HL-60 (cell line): Measurements from ENCODE around the gene PWWP2B.

Experiments used
- DNase-seq, 2 experiments: peaks; one replicate each; pipeline ENCODE4 v3.0.0-alpha.2; 2010 to 2020; ENCODE audit warnings: low read depth in 1 of 2, low spot score in 1 of 2
- H3K27ac ChIP-seq: fragments of 250-450 bp; sonication (Bioruptor Pico); replicated peaks from 2 replicates; pipeline ENCODE4 v1.5.1; 2020; ENCODE audit warnings: mild to moderate bottlenecking, moderate library complexity
- H3K27me3 ChIP-seq: fragments of 250-450 bp; sonication (Bioruptor Pico); 2 replicates; pipeline ENCODE4 v1.5.1; 2021; ENCODE audit warnings: mild to moderate bottlenecking, moderate library complexity; ENCODE audit not compliant: insufficient read depth, poor library complexity, severe bottlenecking
- H3K4me3 ChIP-seq: replicated peaks from 2 replicates; pipeline ENCODE4 v1.5.1; 2011; ENCODE audit warnings: mild to moderate bottlenecking, control low read depth, low read length; ENCODE audit not compliant: insufficient read depth
- CTCF ChIP-seq: IDR thresholded peaks from one replicate; pipeline ENCODE4 v1.5.1; 2011; ENCODE audit warnings: low read length, control low read depth, inconsistent platforms; ENCODE audit not compliant: insufficient read depth
- GABPA ChIP-seq: IDR thresholded peaks from 2 replicates; pipeline ENCODE4 v1.6.1; 2012; ENCODE audit warnings: low read depth
- POLR2AphosphoS5 ChIP-seq: IDR thresholded peaks from 2 replicates; pipeline ENCODE4 v1.6.1; 2012; ENCODE audit warnings: low read depth
- SPI1 ChIP-seq: IDR thresholded peaks from 2 replicates; pipeline ENCODE4 v1.6.1; 2012; ENCODE audit warnings: low read depth, mild to moderate bottlenecking, borderline replicate concordance
- TF ChIP-seq, protein P1 (sequence below): IDR thresholded peaks from 2 replicates; pipeline ENCODE4 v1.6.1; 2012; ENCODE audit warnings: low read depth; ENCODE audit not compliant: insufficient replicate concordance

The PWWP2B gene

GRCh38 chr10:132450825-132451505 lies 54.0 kb downstream of the PWWP2B start:
- H3K27ac ChIP-seq, result no peak overlapping the region
- no peak for TF ChIP-seq CTCF
- TF ChIP-seq POLR2AphosphoS5, result no peak
- TF ChIP-seq, protein P1, sequence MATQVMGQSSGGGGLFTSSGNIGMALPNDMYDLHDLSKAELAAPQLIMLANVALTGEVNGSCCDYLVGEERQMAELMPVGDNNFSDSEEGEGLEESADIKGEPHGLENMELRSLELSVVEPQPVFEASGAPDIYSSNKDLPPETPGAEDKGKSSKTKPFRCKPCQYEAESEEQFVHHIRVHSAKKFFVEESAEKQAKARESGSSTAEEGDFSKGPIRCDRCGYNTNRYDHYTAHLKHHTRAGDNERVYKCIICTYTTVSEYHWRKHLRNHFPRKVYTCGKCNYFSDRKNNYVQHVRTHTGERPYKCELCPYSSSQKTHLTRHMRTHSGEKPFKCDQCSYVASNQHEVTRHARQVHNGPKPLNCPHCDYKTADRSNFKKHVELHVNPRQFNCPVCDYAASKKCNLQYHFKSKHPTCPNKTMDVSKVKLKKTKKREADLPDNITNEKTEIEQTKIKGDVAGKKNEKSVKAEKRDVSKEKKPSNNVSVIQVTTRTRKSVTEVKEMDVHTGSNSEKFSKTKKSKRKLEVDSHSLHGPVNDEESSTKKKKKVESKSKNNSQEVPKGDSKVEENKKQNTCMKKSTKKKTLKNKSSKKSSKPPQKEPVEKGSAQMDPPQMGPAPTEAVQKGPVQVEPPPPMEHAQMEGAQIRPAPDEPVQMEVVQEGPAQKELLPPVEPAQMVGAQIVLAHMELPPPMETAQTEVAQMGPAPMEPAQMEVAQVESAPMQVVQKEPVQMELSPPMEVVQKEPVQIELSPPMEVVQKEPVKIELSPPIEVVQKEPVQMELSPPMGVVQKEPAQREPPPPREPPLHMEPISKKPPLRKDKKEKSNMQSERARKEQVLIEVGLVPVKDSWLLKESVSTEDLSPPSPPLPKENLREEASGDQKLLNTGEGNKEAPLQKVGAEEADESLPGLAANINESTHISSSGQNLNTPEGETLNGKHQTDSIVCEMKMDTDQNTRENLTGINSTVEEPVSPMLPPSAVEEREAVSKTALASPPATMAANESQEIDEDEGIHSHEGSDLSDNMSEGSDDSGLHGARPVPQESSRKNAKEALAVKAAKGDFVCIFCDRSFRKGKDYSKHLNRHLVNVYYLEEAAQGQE, result no peak
- TF ChIP-seq GABPA, result no peak
- H3K27me3 ChIP-seq, result no peaks in the 10 kb centered on the region
- no peak overlapping the region for H3K4me3 ChIP-seq
- DNase-seq, result no peak

GRCh38 chr10:132451506-132452215 lies 54.7 kb downstream of the PWWP2B start:
- peak in 1 of 2 experiments; percentile 60 for DNase-seq
- TF ChIP-seq, protein P1, result no peak
- TF ChIP-seq POLR2AphosphoS5, result no peak
- TF ChIP-seq CTCF, result no peak
- TF ChIP-seq SPI1, result no peak
- TF ChIP-seq GABPA, result no peak
- Histone ChIP-seq H3K4me3 (no peak overlapping the region), H3K27ac (no peak overlapping the region), H3K27me3 (no peaks in the 10 kb centered on the region)

- H3K27me3 ChIP-seq, result no peaks in the 10 kb centered on the region
- no peak overlapping the region for H3K4me3 ChIP-seq
- H3K27ac ChIP-seq, result no peak overlapping the region
- DNase-seq, result no peak
- TF ChIP-seq GABPA (no peak), POLR2AphosphoS5 (no peak), CTCF (no peak), SPI1 (no peak)
- TF ChIP-seq, protein P1, result no peak
These were observed 55.2 kb downstream of the PWWP2B start for GRCh38 chr10:132452216-132452650.
